GM21526 (cell line): ENCODE data around the gene TNFSF8.

Experiments used
- ATAC-seq: cut with Tn5 transposase; IDR thresholded peaks from one replicate; pipeline ENCODE4 v1.9.1; 2021; ENCODE audit warnings: moderate library complexity; ENCODE audit not compliant: unreplicated experiment, low FRiP score

The TNFSF8 gene

GRCh38 chr9:114930056-114930812 is at the start of gene TNFSF8:
Gene TNFSF8 (minus strand): TSS chr9:114930591. CDS start chr9:114930303, 288 bp downstream.
- peak; percentile 59 for ATAC-seq

GRCh38 chr9:114973216-114973615 is 42.8 kb upstream of the TNFSF8 start:
- no peak for ATAC-seq

GRCh38 chr9:114972510-114973136 is 42.2 kb upstream of the TNFSF8 start:
- ATAC-seq = no peak

GRCh38 chr9:114969269-114969668 is 38.9 kb upstream of the TNFSF8 start:
- no peak for ATAC-seq

- ATAC-seq = no peak
Measured at GRCh38 chr9:114968671-114969070, 38.3 kb upstream of the TNFSF8 start.

GRCh38 chr9:114965564-114965963 is 35.2 kb upstream of the TNFSF8 start:
- ATAC-seq = no peak

- ATAC-seq = no peak
Measured at GRCh38 chr9:114962809-114963208, 32.4 kb upstream of the TNFSF8 start.

GRCh38 chr9:114960276-114960675 is 29.9 kb upstream of the TNFSF8 start:
- ATAC-seq = no peak

GRCh38 chr9:114958844-114959235 is 28.4 kb upstream of the TNFSF8 start:
- no peak for ATAC-seq

GRCh38 chr9:114958021-114958843 is 27.8 kb upstream of the TNFSF8 start:
- no peak for ATAC-seq

- no peak for ATAC-seq
Measured at GRCh38 chr9:114957558-114957957, 27.2 kb upstream of the TNFSF8 start.

- no peak for ATAC-seq
Measured at GRCh38 chr9:114954956-114955582, 24.7 kb upstream of the TNFSF8 start.

GRCh38 chr9:114953959-114954358 is 23.6 kb upstream of the TNFSF8 start:
- ATAC-seq = no peak

GRCh38 chr9:114953046-114953445 is 22.7 kb upstream of the TNFSF8 start:
- ATAC-seq = no peak

- ATAC-seq = no peak
Measured at GRCh38 chr9:114950761-114951160, 20.4 kb upstream of the TNFSF8 start.

- ATAC-seq = no peak
Measured at GRCh38 chr9:114947058-114947457, 16.7 kb upstream of the TNFSF8 start.

- no peak for ATAC-seq
Measured at GRCh38 chr9:114945616-114946412, 15.4 kb upstream of the TNFSF8 start.

GRCh38 chr9:114941376-114941775 is 11.0 kb upstream of the TNFSF8 start:
- ATAC-seq = no peak

- ATAC-seq = no peak
Measured at GRCh38 chr9:114938687-114939575, 8.5 kb upstream of the TNFSF8 start.
